HFFc6 (cell line): ENCODE measurements around the gene KSR2. TPM values are rescaled to one million over a fixed set of nuclear protein-coding genes. Genes with fewer than 3 reads are reported as not detected.

Experiments
- DNase-seq: peaks from one replicate; pipeline ENCODE4 v3.0.0-alpha.2; 2018
- H3K27ac Mint-ChIP-seq: 2 replicates; pipeline ENCODE4 v1.8.0; 2020; ENCODE audit warnings: mild to moderate bottlenecking, mixed read lengths
- H3K27me3 Mint-ChIP-seq: 2 replicates; pipeline ENCODE4 v1.8.0; 2021; ENCODE audit warnings: mild to moderate bottlenecking, moderate library complexity, mixed read lengths; ENCODE audit not compliant: insufficient read depth
- H3K36me3 Mint-ChIP-seq: 2 replicates; pipeline ENCODE4 v1.8.0; 2021; ENCODE audit warnings: low read depth, mixed read lengths
- H3K4me1 Mint-ChIP-seq: 2 replicates; pipeline ENCODE4 v1.8.0; 2020; ENCODE audit warnings: low read depth, mixed read lengths
- H3K4me3 Mint-ChIP-seq: 2 replicates; pipeline ENCODE4 v1.8.0; 2020; ENCODE audit warnings: mild to moderate bottlenecking, moderate library complexity, mixed read lengths
- H3K9me3 Mint-ChIP-seq: 2 replicates; pipeline ENCODE4 v1.8.0; 2020; ENCODE audit warnings: mild to moderate bottlenecking, mixed read lengths
- CTCF ChIP-seq: fragments of 200-600 bp; sonication (generic); IDR thresholded peaks from 2 replicates; pipeline ENCODE4 v1.5.0; 2021; ENCODE audit warnings: antibody characterized with exemption, mild to moderate bottlenecking
- total RNA-seq, 6 experiments: library from RNA; stranded (reverse); fragmentation: NEBNext Ultra II Directional; extraction: Animal tissue kit (Norgen Biotek cat#: 25700); gene quantifications; 2 replicates in 1 of 6; 3 replicates in 5 of 6; pipeline ENCODE4 v1.2.3, GENCODE V29; 2021

Gene KSR2
- total RNA-seq, 6 experiments from 2014 or later: 0.09 to 0.22 (median 0.12) TPM; not detected in 2

DNA sequence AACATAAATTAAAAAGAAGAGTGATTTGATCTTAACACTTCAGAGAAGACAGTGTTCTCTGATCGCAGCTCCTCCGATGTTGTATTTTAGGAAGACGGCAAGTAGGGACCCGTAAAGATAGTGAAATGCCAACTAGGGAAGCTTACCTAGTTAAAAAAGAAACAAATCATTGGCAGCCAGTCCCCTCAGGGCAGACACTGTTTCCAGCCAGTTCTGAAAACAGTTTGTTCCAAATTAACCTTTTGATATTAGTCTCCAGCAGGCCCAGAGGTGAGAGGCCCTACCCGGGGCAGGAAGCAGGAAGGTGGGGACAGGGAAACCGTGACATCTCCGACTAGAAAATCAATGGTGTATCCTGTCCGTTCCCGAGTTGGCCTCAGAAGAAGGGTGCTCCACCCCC, 56.0 kb downstream of the KSR2 start:
- no peak for TF ChIP-seq CTCF
- Mint-ChIP-seq H3K9me3 (peaks cover 6% of the 10 kb centered on the region; the same call in 1 of the 2 replicates), H3K4me1 (no peaks in the 10 kb centered on the region), H3K4me3 (no peak overlapping the region), H3K27me3 (peaks cover 9% of the 10 kb centered on the region), H3K36me3 (no peaks in the 10 kb centered on the region), H3K27ac (no peak overlapping the region)
- DNase-seq: no peak

GRCh38 chr12:117908411-117908810, 60.4 kb downstream of the KSR2 start:
- Mint-ChIP-seq H3K27me3 (peaks cover 19% of the 10 kb centered on the region), H3K4me1 (no peaks in the 10 kb centered on the region), H3K27ac (no peak overlapping the region), H3K36me3 (no peaks in the 10 kb centered on the region), H3K9me3 (peaks cover 6% of the 10 kb centered on the region; the same call in 1 of the 2 replicates), H3K4me3 (no peak overlapping the region)
- TF ChIP-seq CTCF: no peak
- no peak for DNase-seq

GRCh38 chr12:117907108-117907689, 61.6 kb downstream of the KSR2 start:
- Mint-ChIP-seq H3K4me1 (no peaks in the 10 kb centered on the region), H3K9me3 (peaks cover 6% of the 10 kb centered on the region; the same call in 1 of the 2 replicates), H3K36me3 (no peaks in the 10 kb centered on the region), H3K27ac (no peak overlapping the region), H3K27me3 (peaks cover 17% of the 10 kb centered on the region), H3K4me3 (no peak overlapping the region)
- TF ChIP-seq CTCF: no peak
- no peak for DNase-seq

DNA sequence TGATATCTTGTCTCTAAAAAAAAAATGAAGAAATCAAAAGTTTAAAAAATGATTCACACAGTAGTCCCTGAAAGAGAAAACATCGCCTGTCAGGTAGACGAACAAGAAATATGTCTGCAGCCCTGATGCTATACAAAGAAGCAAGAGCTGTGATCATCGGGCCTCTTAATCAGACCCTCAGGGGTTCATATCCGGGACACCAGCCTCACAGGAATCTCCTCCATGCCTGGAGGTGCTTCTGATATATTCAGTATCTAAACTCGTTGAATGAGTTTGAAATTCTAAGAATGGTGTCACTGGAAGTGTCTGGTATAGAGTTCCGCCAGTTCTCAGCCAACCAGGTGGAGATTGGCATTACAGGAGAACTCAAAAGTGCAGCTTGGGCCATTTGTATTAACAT, 64.7 kb downstream of the KSR2 start:
- H3K27me3 Mint-ChIP-seq: peaks cover 12% of the 10 kb centered on the region
- peaks cover 13% of the 10 kb centered on the region; the same call in 1 of the 2 replicates for H3K4me1 Mint-ChIP-seq
- no peak overlapping the region for H3K27ac Mint-ChIP-seq
- H3K36me3 Mint-ChIP-seq: no peaks in the 10 kb centered on the region
- DNase-seq: no peak
- H3K9me3 Mint-ChIP-seq: no peaks in the 10 kb centered on the region
- no peak overlapping the region for H3K4me3 Mint-ChIP-seq
- TF ChIP-seq CTCF: no peak

- Mint-ChIP-seq H3K9me3 (no peaks in the 10 kb centered on the region; the same call in 1 of the 2 replicates), H3K4me3 (no peak overlapping the region), H3K36me3 (no peaks in the 10 kb centered on the region), H3K27me3 (peaks cover 12% of the 10 kb centered on the region), H3K4me1 (peaks cover 13% of the 10 kb centered on the region; the same call in 1 of the 2 replicates), H3K27ac (no peak overlapping the region)
- no peak for TF ChIP-seq CTCF
- no peak for DNase-seq
Observed at GRCh38 chr12:117903110-117903840, 65.5 kb downstream of the KSR2 start.
